Gastroesophageal sphincter (tissue), 3 donors: Measurements from ENCODE around the gene BLCAP.

ENCODE experiments used
- EP300 ChIP-seq: sonication (generic); formaldehyde crosslinking; IDR thresholded peaks from one replicate; pipeline ENCODE4 v1.6.1; 2017; ENCODE audit warnings: antibody characterized with exemption, mild to moderate bottlenecking
- POLR2A ChIP-seq, 2 donors: fragments of 450-650 bp; IDR thresholded peaks; one replicate each; pipeline ENCODE4 v1.6.1; 2017; ENCODE audit warnings: antibody characterized with exemption in 2 of 2, mild to moderate bottlenecking in 2 of 2, moderate library complexity in 1 of 2
- TF ChIP-seq, protein P1 (sequence below), 4 experiments: fragments of 200-600 bp in 2 of 4; fragments of 450-650 bp in 2 of 4; sonication (generic) in 1 of 4; IDR thresholded peaks; one replicate each; pipeline ENCODE4 v1.5.1; 2017 to 2019; ENCODE audit warnings: antibody characterized with exemption in 4 of 4, mild to moderate bottlenecking in 2 of 4, moderate library complexity in 2 of 4

DNA sequence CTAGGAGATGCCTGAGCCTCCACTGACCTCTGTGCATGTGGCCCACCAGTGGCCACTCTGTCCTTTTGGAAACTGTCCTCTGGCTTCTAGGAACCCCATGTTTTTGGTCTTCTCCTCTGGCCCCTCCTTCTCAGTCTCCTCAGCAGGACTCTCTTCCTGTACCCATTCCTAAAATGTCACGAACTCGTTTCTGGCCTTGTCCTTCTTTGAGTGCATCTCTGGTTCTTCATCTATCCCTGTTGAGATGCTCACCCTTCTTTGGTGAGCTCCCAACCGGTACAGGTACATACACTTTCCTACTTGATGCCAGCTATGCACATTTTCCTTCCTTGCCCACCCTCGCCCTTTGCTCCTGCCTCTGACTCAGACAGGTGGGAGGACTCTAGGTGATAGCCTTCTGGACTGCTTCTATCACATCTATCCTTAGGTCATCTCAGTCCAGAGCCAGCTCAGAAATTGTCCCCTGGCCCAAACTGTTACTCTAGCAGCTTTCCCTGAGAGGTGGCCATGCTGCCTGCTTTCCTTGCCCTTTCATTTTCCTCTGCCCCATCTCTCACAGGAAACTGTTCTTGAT is 21.4 kb downstream of the BLCAP start:
- TF ChIP-seq POLR2A (IDR thresholded peaks at IDR 0.05) (no peak), EP300 (no peak)
- TF ChIP-seq, protein P1, sequence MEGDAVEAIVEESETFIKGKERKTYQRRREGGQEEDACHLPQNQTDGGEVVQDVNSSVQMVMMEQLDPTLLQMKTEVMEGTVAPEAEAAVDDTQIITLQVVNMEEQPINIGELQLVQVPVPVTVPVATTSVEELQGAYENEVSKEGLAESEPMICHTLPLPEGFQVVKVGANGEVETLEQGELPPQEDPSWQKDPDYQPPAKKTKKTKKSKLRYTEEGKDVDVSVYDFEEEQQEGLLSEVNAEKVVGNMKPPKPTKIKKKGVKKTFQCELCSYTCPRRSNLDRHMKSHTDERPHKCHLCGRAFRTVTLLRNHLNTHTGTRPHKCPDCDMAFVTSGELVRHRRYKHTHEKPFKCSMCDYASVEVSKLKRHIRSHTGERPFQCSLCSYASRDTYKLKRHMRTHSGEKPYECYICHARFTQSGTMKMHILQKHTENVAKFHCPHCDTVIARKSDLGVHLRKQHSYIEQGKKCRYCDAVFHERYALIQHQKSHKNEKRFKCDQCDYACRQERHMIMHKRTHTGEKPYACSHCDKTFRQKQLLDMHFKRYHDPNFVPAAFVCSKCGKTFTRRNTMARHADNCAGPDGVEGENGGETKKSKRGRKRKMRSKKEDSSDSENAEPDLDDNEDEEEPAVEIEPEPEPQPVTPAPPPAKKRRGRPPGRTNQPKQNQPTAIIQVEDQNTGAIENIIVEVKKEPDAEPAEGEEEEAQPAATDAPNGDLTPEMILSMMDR (IDR thresholded peaks at IDR 0.05), result no peak
